ENCODE measurements around the gene CRTC1.

Gene CRTC1

GRCh38 chr19:18713550-18714117, 30.2 kb downstream of the CRTC1 start:
- H3K27ac ChIP-seq (ENCODE audit: low read depth, low read length): no peak overlapping the region
- no peaks in the 10 kb centered on the region for H3K9me3 ChIP-seq (ENCODE audit: control insufficient read depth, insufficient read depth, low read length)
- H3F3A ChIP-seq (ENCODE audit: control insufficient read depth, insufficient read depth): no peaks in the 10 kb centered on the region
- H3K9me2 ChIP-seq (replicated peaks; ENCODE audit: control insufficient read depth, low read length): no peaks in the 10 kb centered on the region
- H3K4me2 ChIP-seq (ENCODE audit: low read length): no peak overlapping the region
- TF ChIP-seq EZH2phosphoT487 (IDR thresholded peaks at IDR 0.05; ENCODE audit: borderline replicate concordance, low read length): no peak
- TF ChIP-seq, protein P1, sequence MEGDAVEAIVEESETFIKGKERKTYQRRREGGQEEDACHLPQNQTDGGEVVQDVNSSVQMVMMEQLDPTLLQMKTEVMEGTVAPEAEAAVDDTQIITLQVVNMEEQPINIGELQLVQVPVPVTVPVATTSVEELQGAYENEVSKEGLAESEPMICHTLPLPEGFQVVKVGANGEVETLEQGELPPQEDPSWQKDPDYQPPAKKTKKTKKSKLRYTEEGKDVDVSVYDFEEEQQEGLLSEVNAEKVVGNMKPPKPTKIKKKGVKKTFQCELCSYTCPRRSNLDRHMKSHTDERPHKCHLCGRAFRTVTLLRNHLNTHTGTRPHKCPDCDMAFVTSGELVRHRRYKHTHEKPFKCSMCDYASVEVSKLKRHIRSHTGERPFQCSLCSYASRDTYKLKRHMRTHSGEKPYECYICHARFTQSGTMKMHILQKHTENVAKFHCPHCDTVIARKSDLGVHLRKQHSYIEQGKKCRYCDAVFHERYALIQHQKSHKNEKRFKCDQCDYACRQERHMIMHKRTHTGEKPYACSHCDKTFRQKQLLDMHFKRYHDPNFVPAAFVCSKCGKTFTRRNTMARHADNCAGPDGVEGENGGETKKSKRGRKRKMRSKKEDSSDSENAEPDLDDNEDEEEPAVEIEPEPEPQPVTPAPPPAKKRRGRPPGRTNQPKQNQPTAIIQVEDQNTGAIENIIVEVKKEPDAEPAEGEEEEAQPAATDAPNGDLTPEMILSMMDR (IDR thresholded peaks at IDR 0.05; ENCODE audit: low read depth, low read length, poor library complexity, severe bottlenecking): no peak
- no peak overlapping the region for H3K4me3 ChIP-seq (ENCODE audit: low read length)
- no peaks in the 10 kb centered on the region for H3K79me2 ChIP-seq (ENCODE audit: control insufficient read depth, low read length)
- no peaks in the 10 kb centered on the region for H3K4me1 ChIP-seq (ENCODE audit: control insufficient read depth, low read length)
- no peaks in the 10 kb centered on the region for H4K20me1 ChIP-seq (ENCODE audit: control insufficient read depth, insufficient read depth, low read depth, low read length)
- no peaks in the 10 kb centered on the region for H3K27me3 ChIP-seq (ENCODE audit: control insufficient read depth, low read length)
- H3K36me3 ChIP-seq (ENCODE audit: control insufficient read depth, low read length): no peaks in the 10 kb centered on the region

DNA sequence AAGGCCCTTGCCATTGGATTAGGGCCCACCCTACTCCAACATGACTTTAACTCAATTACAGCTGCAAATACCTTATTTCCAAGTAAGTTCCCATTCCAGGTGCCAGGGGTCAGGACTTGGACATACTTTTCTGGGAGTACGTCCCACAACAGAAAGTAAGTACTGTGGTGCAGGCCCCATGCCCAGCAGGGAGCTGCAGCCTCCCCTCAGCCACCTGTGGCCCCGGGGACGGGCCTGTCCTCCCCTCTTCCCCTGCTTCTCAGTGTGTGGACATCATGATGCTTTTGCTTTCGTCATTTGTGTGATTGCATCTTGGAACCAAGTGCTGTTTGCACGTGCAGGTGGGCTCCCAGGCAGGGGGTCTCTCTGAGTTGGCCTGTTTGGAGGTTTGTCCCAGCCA, 31.9 kb downstream of the CRTC1 start:
- no peaks in the 10 kb centered on the region for H3K79me2 ChIP-seq (ENCODE audit: control insufficient read depth, low read length)
- H3K27ac ChIP-seq (ENCODE audit: low read depth, low read length): no peak overlapping the region
- H3K4me2 ChIP-seq (ENCODE audit: low read length): no peak overlapping the region
- no peaks in the 10 kb centered on the region for H3K4me1 ChIP-seq (ENCODE audit: control insufficient read depth, low read length)
- no peaks in the 10 kb centered on the region for H3K9me3 ChIP-seq (ENCODE audit: control insufficient read depth, insufficient read depth, low read length)
- H3K36me3 ChIP-seq (ENCODE audit: control insufficient read depth, low read length): no peaks in the 10 kb centered on the region
- no peaks in the 10 kb centered on the region for H4K20me1 ChIP-seq (ENCODE audit: control insufficient read depth, insufficient read depth, low read depth, low read length)
- no peaks in the 10 kb centered on the region for H3F3A ChIP-seq (ENCODE audit: control insufficient read depth, insufficient read depth)
- H3K9me2 ChIP-seq (replicated peaks; ENCODE audit: control insufficient read depth, low read length): no peaks in the 10 kb centered on the region
- H3K27me3 ChIP-seq (ENCODE audit: control insufficient read depth, low read length): no peaks in the 10 kb centered on the region
- TF ChIP-seq, protein P1 (IDR thresholded peaks at IDR 0.05; ENCODE audit: low read depth, low read length, poor library complexity, severe bottlenecking): no peak
- TF ChIP-seq EZH2phosphoT487 (IDR thresholded peaks at IDR 0.05; ENCODE audit: borderline replicate concordance, low read length): no peak
- no peak overlapping the region for H3K4me3 ChIP-seq (ENCODE audit: low read length)

GRCh38 chr19:18716857-18717256, 33.4 kb downstream of the CRTC1 start:
- Histone ChIP-seq H3K9me3 (ENCODE audit: control insufficient read depth, insufficient read depth, low read length) (no peaks in the 10 kb centered on the region), H3K4me1 (ENCODE audit: control insufficient read depth, low read length) (no peaks in the 10 kb centered on the region), H3F3A (ENCODE audit: control insufficient read depth, insufficient read depth) (no peaks in the 10 kb centered on the region), H3K27ac (ENCODE audit: low read depth, low read length) (no peak overlapping the region), H3K27me3 (ENCODE audit: control insufficient read depth, low read length) (no peaks in the 10 kb centered on the region), H4K20me1 (ENCODE audit: control insufficient read depth, insufficient read depth, low read depth, low read length) (no peaks in the 10 kb centered on the region), H3K36me3 (ENCODE audit: control insufficient read depth, low read length) (no peaks in the 10 kb centered on the region), H3K79me2 (ENCODE audit: control insufficient read depth, low read length) (no peaks in the 10 kb centered on the region), H3K4me2 (ENCODE audit: low read length) (no peak overlapping the region), H3K4me3 (ENCODE audit: low read length) (no peak overlapping the region), H3K9me2 (replicated peaks; ENCODE audit: control insufficient read depth, low read length) (no peaks in the 10 kb centered on the region)
- TF ChIP-seq EZH2phosphoT487 (IDR thresholded peaks at IDR 0.05; ENCODE audit: borderline replicate concordance, low read length): no peak
- TF ChIP-seq, protein P1 (IDR thresholded peaks at IDR 0.05; ENCODE audit: low read depth, low read length, poor library complexity, severe bottlenecking): no peak

All from DOHH2 (cell line).